DOHH2 (cell line): ENCODE data around the gene LGR6.
"Not testable (repeated sequence)": the region's sequence is repeated elsewhere in the genome, so short reads cannot be mapped to it uniquely, and the experiment has no call there.

Source experiments
- H3F3A ChIP-seq: fragments of 200-600 bp; sonication (generic), shearing (Covaris generic); 2 replicates; pipeline ENCODE4 v1.6.0; 2016; ENCODE audit warnings: antibody characterized with exemption, mild to moderate bottlenecking; ENCODE audit not compliant: control insufficient read depth, insufficient read depth
- H3K27ac ChIP-seq: fragments of 200-600 bp; sonication (generic); 2 replicates; pipeline ENCODE4 v1.5.1; 2014; ENCODE audit warnings: low read depth, mild to moderate bottlenecking, low read length, moderate library complexity
- H3K27me3 ChIP-seq: fragments of 200-600 bp; sonication (generic); 2 replicates; pipeline ENCODE4 v1.6.1; 2014; ENCODE audit warnings: mild to moderate bottlenecking, low read length, mixed read lengths; ENCODE audit not compliant: control insufficient read depth
- H3K36me3 ChIP-seq: fragments of 200-600 bp; sonication (generic); 2 replicates; pipeline ENCODE4 v1.6.1; 2014; ENCODE audit warnings: mild to moderate bottlenecking, low read length, moderate library complexity, mixed read lengths; ENCODE audit not compliant: control insufficient read depth
- H3K4me1 ChIP-seq: fragments of 200-600 bp; sonication (generic); 2 replicates; pipeline ENCODE4 v1.6.1; 2014; ENCODE audit warnings: mild to moderate bottlenecking, low read length, mixed read lengths; ENCODE audit not compliant: control insufficient read depth
- H3K4me2 ChIP-seq: fragments of 200-600 bp; sonication (generic); 2 replicates; pipeline ENCODE4 v1.6.0; 2014; ENCODE audit warnings: mild to moderate bottlenecking, low read length, moderate library complexity
- H3K4me3 ChIP-seq: fragments of 200-600 bp; sonication (generic); 2 replicates; pipeline ENCODE4 v1.5.1; 2014; ENCODE audit warnings: mild to moderate bottlenecking, low read length, mixed read lengths
- H3K79me2 ChIP-seq: fragments of 200-600 bp; sonication (generic); 2 replicates; pipeline ENCODE4 v1.6.1; 2014; ENCODE audit warnings: mild to moderate bottlenecking, low read length, mixed read lengths; ENCODE audit not compliant: control insufficient read depth
- H3K9me2 ChIP-seq: fragments of 200-600 bp; sonication (generic); replicated peaks from 2 replicates; pipeline ENCODE4 v1.6.1; 2014; ENCODE audit warnings: mild to moderate bottlenecking, low read length, mixed read lengths; ENCODE audit not compliant: control insufficient read depth
- H3K9me3 ChIP-seq: fragments of 200-600 bp; sonication (generic); 2 replicates; pipeline ENCODE4 v1.6.1; 2014; ENCODE audit warnings: antibody characterized with exemption, low read length, mixed read lengths; ENCODE audit not compliant: control insufficient read depth, insufficient read depth
- H4K20me1 ChIP-seq: fragments of 200-600 bp; sonication (generic); 2 replicates; pipeline ENCODE4 v1.6.0; 2014; ENCODE audit warnings: low read depth, mild to moderate bottlenecking, antibody characterized with exemption, low read length, moderate library complexity; ENCODE audit not compliant: control insufficient read depth, insufficient read depth
- EZH2phosphoT487 ChIP-seq: fragments of 200-600 bp; sonication (generic); IDR thresholded peaks from 2 replicates; pipeline ENCODE4 v1.6.1; 2017; ENCODE audit warnings: borderline replicate concordance, mild to moderate bottlenecking, antibody characterized with exemption, low read length, moderate library complexity, mixed read lengths
- TF ChIP-seq, protein P1 (sequence below): fragments of 200-600 bp; sonication (generic); IDR thresholded peaks from one replicate; pipeline ENCODE4 v1.5.1; 2014; ENCODE audit warnings: antibody characterized with exemption, mild to moderate bottlenecking, low read depth, low read length; ENCODE audit not compliant: poor library complexity, severe bottlenecking

Gene LGR6

DNA sequence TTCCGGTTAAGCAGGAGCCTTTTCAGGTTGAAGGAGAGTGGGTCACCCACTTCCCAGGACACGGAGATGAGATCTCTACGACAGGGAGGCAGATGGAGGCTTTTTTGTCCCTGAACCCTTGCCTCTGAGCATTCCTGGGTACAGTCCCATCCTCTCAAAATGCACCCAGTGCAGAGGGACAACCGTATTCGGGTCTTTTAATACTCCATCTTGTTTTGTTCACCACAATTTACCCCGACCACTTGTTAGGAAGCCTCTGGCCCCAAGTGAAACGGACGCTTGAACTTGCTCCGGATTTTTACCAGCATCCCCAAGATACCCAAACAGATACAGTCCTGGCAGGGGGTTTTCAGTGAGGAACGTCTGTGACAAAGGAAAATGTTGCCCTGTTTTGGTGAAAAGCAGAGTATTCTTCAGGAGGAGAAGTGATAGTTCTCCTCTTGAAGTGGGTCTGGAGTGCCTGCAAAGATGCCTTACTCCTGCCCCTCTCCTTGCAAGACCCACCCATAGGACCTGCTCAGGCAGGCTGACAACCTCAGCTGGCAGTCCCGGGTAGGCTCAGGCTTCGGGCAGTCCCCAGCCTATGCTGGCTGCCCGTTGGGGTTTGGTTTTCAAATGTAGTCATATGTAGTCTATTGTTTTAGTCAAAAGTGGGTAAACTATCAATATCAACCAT lies 48.4 kb upstream of the LGR6 start:
- Histone ChIP-seq H3K36me3 (peaks cover 49% of the 10 kb centered on the region), H3K9me3 (no peaks in the 10 kb centered on the region), H3K4me1 (peaks cover 21% of the 10 kb centered on the region), H3K27ac (peak overlapping the region; percentile 24; the same call in 1 of the 2 replicates), H3K4me3 (peak overlapping the region; percentile 97), H3K27me3 (no peaks in the 10 kb centered on the region), H4K20me1 (peaks cover 12% of the 10 kb centered on the region), H3F3A (peaks cover 19% of the 10 kb centered on the region), H3K79me2 (peaks cover 47% of the 10 kb centered on the region), H3K9me2 (no peaks in the 10 kb centered on the region), H3K4me2 (peak overlapping the region; percentile 92)
- TF ChIP-seq, protein P1, sequence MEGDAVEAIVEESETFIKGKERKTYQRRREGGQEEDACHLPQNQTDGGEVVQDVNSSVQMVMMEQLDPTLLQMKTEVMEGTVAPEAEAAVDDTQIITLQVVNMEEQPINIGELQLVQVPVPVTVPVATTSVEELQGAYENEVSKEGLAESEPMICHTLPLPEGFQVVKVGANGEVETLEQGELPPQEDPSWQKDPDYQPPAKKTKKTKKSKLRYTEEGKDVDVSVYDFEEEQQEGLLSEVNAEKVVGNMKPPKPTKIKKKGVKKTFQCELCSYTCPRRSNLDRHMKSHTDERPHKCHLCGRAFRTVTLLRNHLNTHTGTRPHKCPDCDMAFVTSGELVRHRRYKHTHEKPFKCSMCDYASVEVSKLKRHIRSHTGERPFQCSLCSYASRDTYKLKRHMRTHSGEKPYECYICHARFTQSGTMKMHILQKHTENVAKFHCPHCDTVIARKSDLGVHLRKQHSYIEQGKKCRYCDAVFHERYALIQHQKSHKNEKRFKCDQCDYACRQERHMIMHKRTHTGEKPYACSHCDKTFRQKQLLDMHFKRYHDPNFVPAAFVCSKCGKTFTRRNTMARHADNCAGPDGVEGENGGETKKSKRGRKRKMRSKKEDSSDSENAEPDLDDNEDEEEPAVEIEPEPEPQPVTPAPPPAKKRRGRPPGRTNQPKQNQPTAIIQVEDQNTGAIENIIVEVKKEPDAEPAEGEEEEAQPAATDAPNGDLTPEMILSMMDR: no peak
- TF ChIP-seq EZH2phosphoT487: no peak

GRCh38 chr1:202145744-202146140 lies 47.9 kb upstream of the LGR6 start:
- Histone ChIP-seq H3K4me1 (peaks cover 21% of the 10 kb centered on the region), H3F3A (peaks cover 19% of the 10 kb centered on the region), H3K4me2 (peak overlapping the region; percentile 92), H4K20me1 (peaks cover 12% of the 10 kb centered on the region), H3K79me2 (peaks cover 41% of the 10 kb centered on the region), H3K36me3 (peaks cover 51% of the 10 kb centered on the region)
- H3K4me3 ChIP-seq, H3K9me3 ChIP-seq, H3K9me2 ChIP-seq, H3K27ac ChIP-seq, H3K27me3 ChIP-seq: not testable (repeated sequence)

DNA sequence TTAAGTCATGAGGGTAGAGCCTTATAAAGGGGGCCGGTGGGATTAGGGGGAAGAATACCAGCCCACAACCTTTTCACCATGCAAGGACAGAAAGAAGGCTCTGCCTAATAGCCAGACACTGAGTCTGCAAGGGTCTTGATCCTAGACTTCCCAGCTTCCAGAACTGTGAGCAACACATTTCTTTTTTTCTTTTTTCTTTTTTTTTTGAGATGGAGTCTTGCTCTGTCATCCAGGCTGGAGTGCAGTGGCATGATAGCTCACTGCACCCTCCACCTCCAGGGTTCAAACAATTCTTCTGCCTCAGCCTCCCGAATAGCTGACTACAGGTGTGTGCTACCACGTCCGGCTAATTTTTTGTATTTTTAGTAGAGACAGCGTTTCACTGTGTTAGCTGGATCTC lies 47.3 kb upstream of the LGR6 start:
- Histone ChIP-seq H3K4me3 (no peak overlapping the region), H3K27ac (no peak overlapping the region), H3K9me2 (no peaks in the 10 kb centered on the region), H3K4me2 (no peak overlapping the region), H3K79me2 (peaks cover 36% of the 10 kb centered on the region), H3K27me3 (no peaks in the 10 kb centered on the region), H3K4me1 (peaks cover 21% of the 10 kb centered on the region), H4K20me1 (peaks cover 12% of the 10 kb centered on the region), H3F3A (peaks cover 19% of the 10 kb centered on the region), H3K9me3 (no peaks in the 10 kb centered on the region), H3K36me3 (peaks cover 53% of the 10 kb centered on the region)
- TF ChIP-seq EZH2phosphoT487: no peak
- TF ChIP-seq, protein P1: no peak

GRCh38 chr1:202146993-202147392 lies 46.6 kb upstream of the LGR6 start:
- Histone ChIP-seq H3K27ac (no peak overlapping the region), H3K79me2 (peaks cover 29% of the 10 kb centered on the region), H4K20me1 (peaks cover 12% of the 10 kb centered on the region), H3K4me2 (no peak overlapping the region), H3K9me3 (no peaks in the 10 kb centered on the region), H3F3A (peaks cover 19% of the 10 kb centered on the region), H3K4me1 (peaks cover 21% of the 10 kb centered on the region), H3K9me2 (no peaks in the 10 kb centered on the region), H3K27me3 (no peaks in the 10 kb centered on the region), H3K4me3 (no peak overlapping the region), H3K36me3 (peaks cover 60% of the 10 kb centered on the region)
- TF ChIP-seq EZH2phosphoT487: no peak
- TF ChIP-seq, protein P1: no peak
